ENCODE results near the gene GNS.

- no peak for TF ChIP-seq RFX5 (IDR thresholded peaks at IDR 0.05; ENCODE audit: low read depth, low read length)
- TF ChIP-seq CTCF (conservative IDR thresholded peaks at IDR 0.05; ENCODE audit: low read depth, low read length): no peak
- no peak for TF ChIP-seq MAFK (IDR thresholded peaks at IDR 0.05; ENCODE audit: low read depth, low read length)
- no peak for TF ChIP-seq MXI1 (IDR thresholded peaks at IDR 0.05; ENCODE audit: borderline replicate concordance, low read depth, low read length)
- TF ChIP-seq FOS (IDR thresholded peaks at IDR 0.05; ENCODE audit: low read depth, low read length): no peak
- TF ChIP-seq POLR2A (IDR thresholded peaks at IDR 0.05; ENCODE audit: low read depth, low read length): no peak
Observed at GRCh38 chr12:64691227-64691794, 67.9 kb downstream of the GNS start.

Measured in IMR-90 (cell line).